ENCODE measurements around the gene ARL5B.

The ARL5B gene

GRCh38 chr10:18659125-18659818, at the start of gene ARL5B:
ARL5B (plus strand) TSS chr10:18659431; CDS start chr10:18659638, 207 bp downstream.
- TF ChIP-seq CTCF (IDR thresholded peaks at IDR 0.05) = no peak

GRCh38 chr10:18610517-18610916, 48.7 kb upstream of the ARL5B start:
- TF ChIP-seq CTCF (IDR thresholded peaks at IDR 0.05) = no peak

DNA sequence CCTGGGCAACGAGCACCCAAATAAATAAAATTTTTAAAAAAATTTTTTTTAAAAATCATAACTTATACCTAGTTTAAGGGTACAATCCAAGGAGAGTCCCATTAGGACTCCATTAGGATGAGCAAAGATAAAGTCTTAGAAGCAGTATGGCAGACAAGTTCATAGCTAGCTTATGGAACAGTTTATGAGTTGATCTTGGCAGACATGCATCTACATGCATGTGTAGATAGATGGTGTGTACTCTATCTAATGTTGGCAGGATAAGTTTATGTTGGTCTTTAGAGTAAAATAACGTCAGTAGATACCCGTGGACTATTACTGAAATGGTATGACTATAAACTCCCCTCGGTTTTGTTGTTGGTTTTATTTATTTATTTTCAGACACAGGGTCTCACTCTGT, 48.1 kb upstream of the ARL5B start:
- no peak for TF ChIP-seq CTCF (IDR thresholded peaks at IDR 0.05)

GRCh38 chr10:18615618-18616017, 43.6 kb upstream of the ARL5B start:
- TF ChIP-seq CTCF (IDR thresholded peaks at IDR 0.05) = no peak

- peak; percentile 54; the same call in 1 of the 2 replicates for TF ChIP-seq CTCF (IDR thresholded peaks at IDR 0.05)
Observed at GRCh38 chr10:18616337-18616736, 42.9 kb upstream of the ARL5B start.

- no peak for TF ChIP-seq CTCF (IDR thresholded peaks at IDR 0.05)
Observed at GRCh38 chr10:18619016-18619415, 40.2 kb upstream of the ARL5B start.

- no peak for TF ChIP-seq CTCF (IDR thresholded peaks at IDR 0.05)
Observed at GRCh38 chr10:18620856-18621255, 38.4 kb upstream of the ARL5B start.

DNA sequence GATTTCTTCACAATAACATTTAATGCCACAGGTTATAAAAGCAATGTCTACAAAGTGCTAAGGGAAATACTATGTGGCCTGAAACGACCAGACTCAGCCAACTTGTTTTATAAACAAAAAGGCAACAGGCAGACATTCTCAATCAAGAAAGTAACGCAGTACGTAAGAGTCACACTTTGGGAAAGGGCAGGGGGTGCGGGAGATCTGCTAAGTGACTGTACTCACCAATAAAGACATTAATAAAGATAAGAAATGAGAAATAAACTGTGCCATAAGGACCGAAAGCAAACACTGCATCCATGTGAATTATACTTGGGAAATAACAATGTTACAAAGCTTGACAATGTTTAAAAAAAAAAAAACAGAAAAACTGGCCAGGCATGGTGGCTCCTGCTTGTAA, 33.3 kb upstream of the ARL5B start:
- TF ChIP-seq CTCF (IDR thresholded peaks at IDR 0.05) = no peak

Measured in LNCAP (cell line).